ENCODE measurements around the gene LY9.

LY9 gene

GRCh38 chr1:160774886-160775719, 20.9 kb upstream of the LY9 start:
- Histone ChIP-seq H3K27me3 (replicated peaks) (no peaks in the 10 kb centered on the region), H3K36me3 (replicated peaks) (no peaks in the 10 kb centered on the region), H3K4me3 (ENCODE audit: low read depth, low read length) (no peak overlapping the region), H3K27ac (no peak overlapping the region)
- in situ Hi-C loops (cut with HindIII; ENCODE audit: low pct_ligation_motif_present, low sequenced_read_pairs) = no loop called here
- no peak for TF ChIP-seq CTCF (IDR thresholded peaks at IDR 0.05; ENCODE audit: low read depth, low read length, missing control alignments)
- no peak for DNase-seq

GRCh38 chr1:160776178-160776577, 19.8 kb upstream of the LY9 start:
- Histone ChIP-seq H3K27ac (no peak overlapping the region), H3K4me3 (ENCODE audit: low read depth, low read length) (no peak overlapping the region), H3K27me3 (replicated peaks) (no peaks in the 10 kb centered on the region), H3K36me3 (replicated peaks) (no peaks in the 10 kb centered on the region)
- TF ChIP-seq CTCF (IDR thresholded peaks at IDR 0.05; ENCODE audit: low read depth, low read length, missing control alignments) = no peak
- DNase-seq = no peak
- in situ Hi-C loops (cut with HindIII; ENCODE audit: low pct_ligation_motif_present, low sequenced_read_pairs) = no loop called here

- Histone ChIP-seq H3K4me3 (ENCODE audit: low read depth, low read length) (no peak overlapping the region), H3K27ac (no peak overlapping the region), H3K36me3 (replicated peaks) (no peaks in the 10 kb centered on the region), H3K27me3 (replicated peaks) (no peaks in the 10 kb centered on the region)
- DNase-seq = no peak
- TF ChIP-seq CTCF (IDR thresholded peaks at IDR 0.05; ENCODE audit: low read depth, low read length, missing control alignments) = peak; percentile 38
- in situ Hi-C loops (cut with HindIII; ENCODE audit: low pct_ligation_motif_present, low sequenced_read_pairs) = no loop called here
Observed at GRCh38 chr1:160777486-160778089, 18.4 kb upstream of the LY9 start.

- TF ChIP-seq CTCF (IDR thresholded peaks at IDR 0.05; ENCODE audit: low read depth, low read length, missing control alignments) = no peak
- Histone ChIP-seq H3K27me3 (replicated peaks) (no peaks in the 10 kb centered on the region), H3K4me3 (ENCODE audit: low read depth, low read length) (no peak overlapping the region), H3K27ac (no peak overlapping the region), H3K36me3 (replicated peaks) (no peaks in the 10 kb centered on the region)
- in situ Hi-C loops (cut with HindIII; ENCODE audit: low pct_ligation_motif_present, low sequenced_read_pairs) = no loop called here
- no peak for DNase-seq
Observed at GRCh38 chr1:160778976-160779375, 17.0 kb upstream of the LY9 start.

GRCh38 chr1:160779626-160780397, 16.2 kb upstream of the LY9 start:
- H3K4me3 ChIP-seq (ENCODE audit: low read depth, low read length) = no peak overlapping the region
- H3K36me3 ChIP-seq (replicated peaks) = no peaks in the 10 kb centered on the region
- no peak for DNase-seq
- no peaks in the 10 kb centered on the region for H3K27me3 ChIP-seq (replicated peaks)
- in situ Hi-C loops (cut with HindIII; ENCODE audit: low pct_ligation_motif_present, low sequenced_read_pairs) = no loop called here
- H3K27ac ChIP-seq = no peak overlapping the region
- peak; percentile 38 for TF ChIP-seq CTCF (IDR thresholded peaks at IDR 0.05; ENCODE audit: low read depth, low read length, missing control alignments)

All from brain microvascular endothelial cell (primary cell).